Stimulated activated CD8-positive, alpha-beta memory T cell treated with anti-CD3 and anti-CD28 coated beads, Interleukin-7, amount 100 ng/mL, for 4 hours (primary cell): ENCODE measurements around the gene TP53I11.

Source experiments
- DNase-seq, 2 donors: peaks; one replicate each; pipeline ENCODE4 v3.0.0-alpha.2; 2020; ENCODE audit warnings: low read depth in 2 of 2

TP53I11 gene

GRCh38 chr11:44885065-44885810 is 65.4 kb downstream of the TP53I11 start:
- DNase-seq, result no peak

GRCh38 chr11:44884056-44884455 is 66.6 kb downstream of the TP53I11 start:
- DNase-seq, result no peak

GRCh38 chr11:44883277-44883676 is 67.4 kb downstream of the TP53I11 start:
- no peak for DNase-seq
